OCI-LY7 (cell line): ENCODE results near the gene GPR139.

Experiments used
- EZH2phosphoT487 ChIP-seq: fragments of 200-600 bp; sonication (generic); IDR thresholded peaks from 2 replicates; pipeline ENCODE4 v1.6.1; 2018; ENCODE audit warnings: low read depth, borderline replicate concordance, mild to moderate bottlenecking, mixed run types, antibody characterized with exemption, low read length, moderate library complexity, mixed read lengths
- TF ChIP-seq, protein P1 (sequence below): fragments of 200-600 bp; sonication (generic); conservative IDR thresholded peaks from 2 replicates; pipeline ENCODE4 v1.5.1; 2014; ENCODE audit warnings: mild to moderate bottlenecking, antibody characterized with exemption, low read length, moderate library complexity, mixed read lengths

DNA sequence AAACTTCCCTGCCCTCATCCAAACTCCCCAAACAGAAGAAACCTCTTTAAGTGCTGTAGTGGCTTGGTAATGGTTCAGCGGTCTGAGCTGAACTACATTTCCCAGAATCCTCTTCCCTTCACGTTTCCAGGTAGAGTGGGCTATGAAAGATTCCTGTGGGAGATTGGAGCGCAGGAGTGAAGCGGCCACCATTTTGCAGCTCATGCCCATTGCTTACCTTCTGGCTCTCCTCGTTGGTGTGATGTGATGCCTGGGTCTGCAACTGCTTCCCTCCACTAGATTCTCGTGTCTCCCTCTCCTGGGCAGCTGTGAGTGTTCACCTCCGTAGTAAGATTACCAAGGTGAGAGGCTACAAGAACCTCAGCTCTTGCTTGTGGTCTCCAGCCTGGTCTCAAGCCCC lies 82.1 kb downstream of the GPR139 start:
- TF ChIP-seq, protein P1, sequence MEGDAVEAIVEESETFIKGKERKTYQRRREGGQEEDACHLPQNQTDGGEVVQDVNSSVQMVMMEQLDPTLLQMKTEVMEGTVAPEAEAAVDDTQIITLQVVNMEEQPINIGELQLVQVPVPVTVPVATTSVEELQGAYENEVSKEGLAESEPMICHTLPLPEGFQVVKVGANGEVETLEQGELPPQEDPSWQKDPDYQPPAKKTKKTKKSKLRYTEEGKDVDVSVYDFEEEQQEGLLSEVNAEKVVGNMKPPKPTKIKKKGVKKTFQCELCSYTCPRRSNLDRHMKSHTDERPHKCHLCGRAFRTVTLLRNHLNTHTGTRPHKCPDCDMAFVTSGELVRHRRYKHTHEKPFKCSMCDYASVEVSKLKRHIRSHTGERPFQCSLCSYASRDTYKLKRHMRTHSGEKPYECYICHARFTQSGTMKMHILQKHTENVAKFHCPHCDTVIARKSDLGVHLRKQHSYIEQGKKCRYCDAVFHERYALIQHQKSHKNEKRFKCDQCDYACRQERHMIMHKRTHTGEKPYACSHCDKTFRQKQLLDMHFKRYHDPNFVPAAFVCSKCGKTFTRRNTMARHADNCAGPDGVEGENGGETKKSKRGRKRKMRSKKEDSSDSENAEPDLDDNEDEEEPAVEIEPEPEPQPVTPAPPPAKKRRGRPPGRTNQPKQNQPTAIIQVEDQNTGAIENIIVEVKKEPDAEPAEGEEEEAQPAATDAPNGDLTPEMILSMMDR: no peak
- no peak for TF ChIP-seq EZH2phosphoT487
